UCSD-AML1 (cell line): ENCODE results near the gene AKR7A3.
"Not testable (repeated sequence)": the region's sequence is repeated elsewhere in the genome, so short reads cannot be mapped to it uniquely, and the experiment has no call there.

Experiments
- DNase-seq: peaks from one replicate; lab custom pipeline; 2025; ENCODE audit not compliant: unreplicated experiment; lab: John Stamatoyannopoulos, UW

AKR7A3 gene

GRCh38 chr1:19294638-19295037, 6.1 kb upstream of the AKR7A3 start:
- no peak for DNase-seq

- no peak for DNase-seq
Observed at GRCh38 chr1:19289244-19289643, 674 bp upstream of the AKR7A3 start.

GRCh38 chr1:19287436-19288185, 959 bp downstream of the AKR7A3 start:
- DNase-seq = no peak

GRCh38 chr1:19285807-19286206, 2.8 kb downstream of the AKR7A3 start:
- DNase-seq = not testable (repeated sequence)

- DNase-seq = not testable (repeated sequence)
Observed at GRCh38 chr1:19285366-19285765, 3.2 kb downstream of the AKR7A3 start.

GRCh38 chr1:19284881-19285280, 3.7 kb downstream of the AKR7A3 start:
- DNase-seq = no peak

GRCh38 chr1:19283891-19284290, 4.7 kb downstream of the AKR7A3 start:
- DNase-seq = no peak

GRCh38 chr1:19274636-19275035, 13.9 kb downstream of the AKR7A3 start:
- DNase-seq = no peak

GRCh38 chr1:19273844-19274531, 14.6 kb downstream of the AKR7A3 start:
- not testable (repeated sequence) for DNase-seq

GRCh38 chr1:19273106-19273843, 15.3 kb downstream of the AKR7A3 start:
- no peak for DNase-seq

GRCh38 chr1:19272064-19272463, 16.5 kb downstream of the AKR7A3 start:
- no peak for DNase-seq

- not testable (repeated sequence) for DNase-seq
Observed at GRCh38 chr1:19270343-19270730, 18.2 kb downstream of the AKR7A3 start.

- DNase-seq = not testable (repeated sequence)
Observed at GRCh38 chr1:19269427-19270342, 18.9 kb downstream of the AKR7A3 start.

- no peak for DNase-seq
Observed at GRCh38 chr1:19268445-19268844, 20.1 kb downstream of the AKR7A3 start.

GRCh38 chr1:19262744-19263143, 25.8 kb downstream of the AKR7A3 start:
- DNase-seq = no peak

GRCh38 chr1:19262047-19262446, 26.5 kb downstream of the AKR7A3 start:
- DNase-seq = no peak

GRCh38 chr1:19260211-19261138, 28.1 kb downstream of the AKR7A3 start:
- no peak for DNase-seq

- DNase-seq = no peak
Observed at GRCh38 chr1:19258353-19258752, 30.2 kb downstream of the AKR7A3 start.

GRCh38 chr1:19257178-19257914, 31.2 kb downstream of the AKR7A3 start:
- DNase-seq = no peak
